Small intestine (tissue), 7 donors: ENCODE results near the gene C1QTNF9B. TPM values are rescaled to one million over a fixed set of nuclear protein-coding genes. Genes with fewer than 3 reads are reported as not detected.
"Not testable (repeated sequence)": the region's sequence is repeated elsewhere in the genome, so short reads cannot be mapped to it uniquely, and the experiment has no call there.

ENCODE experiments used
- DNase-seq, 2 donors: peaks; one replicate each; pipeline versions ENCODE4 v3.0.0 to v3.0.0-alpha.2; 2013
- FAIRE-seq: peaks from 2 replicates; lab custom pipeline; 2012; peaks lifted over from hg19 to GRCh38; lab: Jason Lieb, UNC
- H3K27ac ChIP-seq, 3 donors: one replicate each; pipeline ENCODE4 v1.5.1; 2013; ENCODE audit warnings: low read length in 2 of 3, mild to moderate bottlenecking in 2 of 3, control low read depth in 1 of 3, inconsistent platforms in 1 of 3, low read depth in 1 of 3, moderate library complexity in 1 of 3
- H3K27me3 ChIP-seq, 3 donors: one replicate each; pipeline ENCODE4 v1.6.1; 2013; ENCODE audit warnings: low read length in 3 of 3, inconsistent platforms in 1 of 3; ENCODE audit not compliant: control insufficient read depth in 3 of 3, insufficient read depth in 3 of 3
- H3K36me3 ChIP-seq, 3 donors: one replicate each; pipeline ENCODE4 v1.6.1; 2013; ENCODE audit warnings: low read length in 3 of 3, inconsistent platforms in 1 of 3, low read depth in 1 of 3, mild to moderate bottlenecking in 1 of 3, moderate library complexity in 1 of 3; ENCODE audit not compliant: control insufficient read depth in 3 of 3, insufficient read depth in 2 of 3
- H3K4me1 ChIP-seq, 3 donors: one replicate each; pipeline ENCODE4 v1.6.1; 2013; ENCODE audit warnings: low read length in 2 of 3, inconsistent platforms in 1 of 3, low read depth in 1 of 3, mild to moderate bottlenecking in 1 of 3, moderate library complexity in 1 of 3; ENCODE audit not compliant: control insufficient read depth in 3 of 3, insufficient read depth in 2 of 3
- H3K4me3 ChIP-seq, 3 donors: one replicate each; pipeline ENCODE4 v1.5.1; 2013; ENCODE audit warnings: low read length in 3 of 3, control low read depth in 1 of 3, inconsistent platforms in 1 of 3, low read depth in 1 of 3, mild to moderate bottlenecking in 1 of 3, moderate library complexity in 1 of 3
- H3K9me3 ChIP-seq, 2 donors: one replicate each; pipeline ENCODE4 v1.6.1; 2013; ENCODE audit warnings: low read depth in 1 of 2, low read length in 1 of 2; ENCODE audit not compliant: control insufficient read depth in 2 of 2, insufficient read depth in 1 of 2
- WGBS, 3 donors: extraction: QIAGEN DNeasy Blood & Tissue Kit; methylation state at CpG; one replicate each; pipeline ENCODE4 v1.1.7; 2013; 5-methylcytosine and 5-hydroxymethylcytosine counted together
- polyA plus RNA-seq, 4 donors: library from polyadenylated mRNA; stranded (reverse) in 3 of 4; unstranded in 1 of 4; fragments of 200-250 nt in 3 of 4; fragments of 120-200 nt in 1 of 4; gene quantifications; one replicate each; pipeline versions ENCODE4 v1.2.1 to v1.2.3, GENCODE V29; 2013
- donor health status: healthy with polysubstance abuse.
- donor health status: control.
- donor health status: control.
- donor health status: Bipolar disorder and iron deficiency.
- donor health status: healthy.

Gene C1QTNF9B
- polyA plus RNA-seq, 4 donors = 0.19 to 0.49 TPM; not detected in 2

DNA sequence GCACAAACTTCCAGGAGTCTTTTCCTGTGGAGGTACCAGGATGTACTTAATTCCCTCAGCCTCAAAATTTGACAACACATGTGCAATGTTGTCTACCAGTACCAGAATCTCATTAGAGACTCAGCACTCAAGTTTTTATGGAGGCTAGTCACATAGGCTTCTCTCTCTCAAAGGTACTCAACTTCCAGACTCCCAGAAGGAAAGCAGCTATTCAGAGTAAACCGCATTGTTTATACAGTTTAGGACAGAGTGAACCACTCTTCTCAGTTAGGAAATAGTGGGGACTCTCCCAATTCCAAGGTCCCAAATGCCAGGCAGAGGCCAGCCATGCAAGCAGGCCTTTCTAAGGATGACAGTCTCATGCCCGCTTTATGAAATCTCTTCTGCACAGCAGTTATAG, 8.5 kb upstream of the C1QTNF9B start:
- no peaks in the 10 kb centered on the region for H3K36me3 ChIP-seq
- no peak overlapping the region for H3K27ac ChIP-seq
- DNase-seq (no peak), FAIRE-seq (no peak)
- 85 to 93% (median 88%) methylated on average over 2 of the region's 2 CpGs for WGBS, 3 donors
- no peak overlapping the region for H3K4me3 ChIP-seq
- H3K27me3 ChIP-seq = peaks cover 0 to 40% (median 15%) of the 10 kb centered on the region in 3 donors
- H3K4me1 ChIP-seq = no peaks in the 10 kb centered on the region
- H3K9me3 ChIP-seq = no peaks in the 10 kb centered on the region

DNA sequence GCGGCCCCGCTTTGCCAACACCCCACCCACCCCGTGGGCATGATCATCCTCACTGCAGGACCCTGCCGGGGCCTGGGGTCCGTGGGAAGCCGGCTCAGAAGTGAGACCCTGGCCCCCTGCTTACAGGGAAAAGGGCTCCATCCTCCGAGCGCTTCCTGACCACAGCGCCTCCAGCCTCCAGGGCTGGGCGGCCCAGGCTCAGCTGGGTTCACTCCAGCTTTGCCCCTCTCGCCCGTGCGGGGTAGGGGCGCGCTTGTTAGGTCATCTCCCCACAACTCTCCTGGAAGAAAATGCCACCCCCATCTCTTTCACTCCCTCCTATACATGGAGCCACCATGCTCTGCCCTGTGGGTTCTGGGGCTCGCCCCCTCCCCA, 6.6 kb upstream of the C1QTNF9B start:
- Histone ChIP-seq H3K9me3 (no peaks in the 10 kb centered on the region), H3K4me3 (no peak overlapping the region), H3K27ac (no peak overlapping the region), H3K36me3 (no peaks in the 10 kb centered on the region), H3K27me3 (peaks cover 0 to 43% (median 15%) of the 10 kb centered on the region in 3 donors), H3K4me1 (no peaks in the 10 kb centered on the region)
- FAIRE-seq (no peak), DNase-seq (no peak)
- WGBS, 3 donors = 37 to 54% (median 46%) methylated on average over 14 to 16 of the region's 16 CpGs

DNA sequence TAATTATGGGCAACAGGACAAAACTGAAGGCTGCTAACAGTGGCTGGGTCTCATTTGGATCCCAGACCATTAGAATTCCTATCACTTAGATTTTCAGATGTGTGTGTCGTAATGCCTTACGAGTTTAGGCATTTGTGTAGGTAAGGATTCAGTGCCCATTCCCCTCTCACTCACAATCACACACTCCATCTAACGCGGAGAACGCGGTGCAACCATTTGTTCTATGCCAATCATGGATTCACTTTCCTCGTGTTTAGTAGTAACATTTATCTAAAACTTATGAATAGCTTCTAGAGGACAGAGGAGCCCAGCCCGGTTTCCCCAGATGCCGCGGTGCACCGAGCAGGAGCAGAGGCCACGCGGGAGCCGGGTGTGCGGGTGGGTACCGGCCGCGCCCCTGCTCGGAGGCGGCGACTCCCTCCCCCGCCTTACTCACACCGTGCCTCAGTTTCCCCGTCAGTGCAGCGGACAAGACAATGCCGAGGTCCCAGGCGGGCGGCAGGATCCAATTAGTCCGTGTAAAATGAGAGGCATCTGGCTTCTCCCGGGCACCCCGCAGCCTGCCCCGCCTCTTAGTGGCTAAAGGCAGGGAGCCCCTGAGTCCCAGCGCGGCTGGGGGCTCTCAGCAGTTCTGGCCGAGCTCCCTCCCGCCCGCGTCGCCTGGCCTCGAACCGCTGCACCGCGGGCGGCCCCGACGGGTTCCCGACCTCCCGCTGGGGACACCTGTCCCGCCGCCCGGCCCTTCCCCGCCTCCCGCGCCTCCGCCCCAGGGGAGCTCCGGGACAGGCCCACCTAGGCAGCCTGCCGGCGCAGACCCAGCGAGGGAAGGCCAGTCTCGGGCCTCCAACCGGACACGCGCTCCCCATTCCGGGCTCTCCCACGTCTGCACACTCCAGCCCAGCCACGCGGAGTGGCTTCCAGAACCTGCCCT, 5.9 kb upstream of the C1QTNF9B start:
- Histone ChIP-seq H3K27ac (no peak overlapping the region), H3K4me1 (no peaks in the 10 kb centered on the region), H3K27me3 (peaks cover 0 to 43% (median 15%) of the 10 kb centered on the region in 3 donors), H3K9me3 (no peaks in the 10 kb centered on the region), H3K36me3 (no peaks in the 10 kb centered on the region), H3K4me3 (no peak overlapping the region)
- DNase-seq (no peak), FAIRE-seq (no peak)
- WGBS, 3 donors = 9 to 12% (median 11%) methylated on average over 55 to 67 of the region's 67 CpGs

- FAIRE-seq = no peak
- Histone ChIP-seq H3K4me1 (no peaks in the 10 kb centered on the region), H3K4me3 (no peak overlapping the region), H3K9me3 (no peaks in the 10 kb centered on the region), H3K27me3 (peaks cover 0 to 40% (median 15%) of the 10 kb centered on the region in 3 donors), H3K27ac (no peak overlapping the region), H3K36me3 (no peaks in the 10 kb centered on the region)
- no peak for DNase-seq
- 51 to 76% (median 67%) methylated on average over 4 of the region's 4 CpGs for WGBS, 3 donors
These were observed 4.1 kb upstream of the C1QTNF9B start for GRCh38 chr13:23901365-23901764.

DNA sequence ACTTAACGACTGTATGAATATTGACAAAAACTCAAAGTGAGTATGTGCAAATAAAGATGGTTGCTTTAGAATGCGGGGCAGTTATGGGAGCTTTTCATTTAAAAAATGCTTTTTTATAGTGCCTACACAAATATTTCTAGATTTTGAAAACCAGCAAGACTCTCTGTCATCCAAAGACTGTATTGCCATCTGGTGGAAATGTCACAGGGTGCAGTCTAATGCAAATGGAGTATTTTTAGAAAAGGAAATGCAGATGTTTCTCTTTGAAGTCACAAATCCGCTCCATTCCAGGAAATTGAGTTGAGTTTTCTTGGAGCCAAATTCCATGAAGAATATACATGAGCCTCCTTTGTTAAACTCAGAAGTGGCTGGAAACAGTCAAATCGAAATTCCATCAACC, 2.3 kb upstream of the C1QTNF9B start:
- peaks cover 0 to 40% (median 15%) of the 10 kb centered on the region in 3 donors for H3K27me3 ChIP-seq
- no peaks in the 10 kb centered on the region for H3K4me1 ChIP-seq
- DNase-seq = peak; percentile 12 to 45
- no peak for FAIRE-seq
- WGBS, 3 donors = 22 to 27% (median 25%) methylated on average over 4 of the region's 4 CpGs
- H3K9me3 ChIP-seq = no peaks in the 10 kb centered on the region
- H3K27ac ChIP-seq = no peak overlapping the region
- no peak overlapping the region for H3K4me3 ChIP-seq
- no peaks in the 10 kb centered on the region for H3K36me3 ChIP-seq

DNA sequence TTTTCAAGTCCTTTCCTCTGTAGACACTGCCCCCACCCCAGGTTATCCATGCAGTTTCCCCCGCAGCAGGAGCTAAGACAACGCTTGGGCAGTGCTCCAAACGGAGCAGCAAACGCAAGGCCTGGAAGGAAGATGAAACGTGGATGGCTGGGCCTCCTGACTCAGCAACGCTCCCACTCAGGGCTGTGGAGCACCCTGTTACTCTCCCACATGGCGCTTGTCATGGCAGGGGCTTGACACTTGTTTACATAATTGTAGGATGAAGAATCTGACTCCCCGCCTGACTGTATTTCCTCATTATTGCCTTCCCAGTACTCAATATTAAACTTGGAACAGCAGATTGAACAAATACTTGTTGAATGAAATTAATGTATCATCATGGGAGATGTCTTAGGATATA, 799 bp upstream of the C1QTNF9B start:
- no peak overlapping the region for H3K4me3 ChIP-seq
- no peak for FAIRE-seq
- H3K27ac ChIP-seq = peak overlapping the region in 1 of 3 donors; percentile 50
- no peaks in the 10 kb centered on the region for H3K9me3 ChIP-seq
- 71 to 87% (median 81%) methylated on average over 8 of the region's 8 CpGs for WGBS, 3 donors
- H3K4me1 ChIP-seq = no peaks in the 10 kb centered on the region
- H3K27me3 ChIP-seq = peaks cover 0 to 25% (median 4%) of the 10 kb centered on the region in 3 donors
- H3K36me3 ChIP-seq = no peaks in the 10 kb centered on the region
- DNase-seq = no peak

DNA sequence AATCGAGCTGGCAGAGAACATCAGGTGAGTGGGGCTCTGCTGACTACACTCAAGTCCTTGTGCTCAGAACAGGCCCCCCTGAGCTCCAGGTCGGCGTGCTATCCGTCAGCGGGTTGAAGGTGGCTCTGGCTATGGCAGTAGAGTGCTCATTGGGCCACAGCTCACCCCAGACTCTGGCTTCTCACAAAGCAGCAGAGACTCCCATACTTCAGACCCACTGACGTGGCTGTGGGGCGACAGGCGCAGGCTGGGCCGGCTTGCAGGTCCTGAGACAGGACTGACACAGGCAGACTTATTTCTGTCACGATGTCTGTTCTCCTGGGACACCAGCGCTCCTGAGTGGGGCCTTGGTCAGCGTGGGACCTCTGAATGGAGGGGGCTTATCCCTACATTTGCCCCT, 2.6 kb downstream of the C1QTNF9B start:
- 85 to 90% (median 89%) methylated on average over 9 to 12 of the region's 12 CpGs for WGBS, 3 donors
- not testable (repeated sequence) for FAIRE-seq

DNA sequence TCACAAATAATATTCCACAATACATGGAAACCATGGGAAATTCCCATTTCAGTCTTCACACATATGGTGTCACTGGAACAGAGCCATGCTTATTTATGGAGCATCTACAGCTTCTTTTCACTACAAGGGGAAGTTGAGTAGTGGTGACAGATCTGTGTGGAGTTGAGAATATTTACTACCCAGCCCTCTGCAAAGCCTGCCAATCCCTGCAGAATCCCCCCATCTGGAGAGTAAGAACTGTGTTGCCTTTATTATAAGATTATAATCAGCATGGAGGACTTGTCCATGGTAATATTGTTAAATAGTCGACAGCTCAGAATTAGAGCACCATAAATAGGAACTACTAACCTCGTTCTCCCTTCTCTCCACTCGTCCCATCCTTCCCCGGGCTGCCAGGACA, 3.5 kb downstream of the C1QTNF9B start:
- DNase-seq, H3K27me3 ChIP-seq, H3K9me3 ChIP-seq, H3K4me1 ChIP-seq, H3K27ac ChIP-seq, H3K4me3 ChIP-seq, H3K36me3 ChIP-seq, FAIRE-seq: not testable (repeated sequence)
- 80% methylated on average over 1 to 4 of the region's 4 CpGs; no CpG with 5 or more reads in 1 of the 3 donors for WGBS, 3 donors

More for the DNA sequence above, 2.6 kb downstream of the C1QTNF9B start:
- H3K4me1 ChIP-seq, H3K27ac ChIP-seq, H3K4me3 ChIP-seq, H3K27me3 ChIP-seq, H3K9me3 ChIP-seq, H3K36me3 ChIP-seq, DNase-seq: not testable (repeated sequence)
